Kidney epithelial cell (primary cell): ENCODE measurements around the gene SMARCA4. TPM values are rescaled to one million over a fixed set of nuclear protein-coding genes. Genes with fewer than 3 reads are reported as not detected.
"Not testable (repeated sequence)": the region's sequence is repeated elsewhere in the genome, so short reads cannot be mapped to it uniquely, and the experiment has no call there.

ENCODE experiments used
- DNase-seq: peaks from one replicate; pipeline ENCODE4 v3.0.0-alpha.2; 2010; ENCODE audit warnings: low read depth
- H3K27me3 ChIP-seq: 2 replicates; pipeline ENCODE4 v1.6.0; 2011; ENCODE audit warnings: low read length; ENCODE audit not compliant: control insufficient read depth, insufficient read depth
- H3K36me3 ChIP-seq: 2 replicates; pipeline ENCODE4 v1.5.1; 2011; ENCODE audit warnings: low read length; ENCODE audit not compliant: control insufficient read depth, insufficient read depth
- H3K4me3 ChIP-seq: 2 replicates; pipeline ENCODE4 v1.5.1; 2011; ENCODE audit warnings: low read depth, mild to moderate bottlenecking, control low read depth, low read length
- total RNA-seq: library from RNA; depleted of rRNA; stranded (reverse); fragments of >200 nt; gene quantifications from 2 replicates; pipeline ENCODE4 v1.2.3, GENCODE V29; 2015
- TF ChIP-seq, protein P1 (sequence below): IDR thresholded peaks from 2 replicates; pipeline ENCODE4 v1.5.1; 2011; ENCODE audit warnings: mild to moderate bottlenecking, moderate library complexity, low read length, control low read depth, inconsistent platforms; ENCODE audit not compliant: insufficient read depth, poor library complexity, severe bottlenecking

The SMARCA4 gene
- total RNA-seq, 1 donor from 2014 or later: 124 TPM

DNA sequence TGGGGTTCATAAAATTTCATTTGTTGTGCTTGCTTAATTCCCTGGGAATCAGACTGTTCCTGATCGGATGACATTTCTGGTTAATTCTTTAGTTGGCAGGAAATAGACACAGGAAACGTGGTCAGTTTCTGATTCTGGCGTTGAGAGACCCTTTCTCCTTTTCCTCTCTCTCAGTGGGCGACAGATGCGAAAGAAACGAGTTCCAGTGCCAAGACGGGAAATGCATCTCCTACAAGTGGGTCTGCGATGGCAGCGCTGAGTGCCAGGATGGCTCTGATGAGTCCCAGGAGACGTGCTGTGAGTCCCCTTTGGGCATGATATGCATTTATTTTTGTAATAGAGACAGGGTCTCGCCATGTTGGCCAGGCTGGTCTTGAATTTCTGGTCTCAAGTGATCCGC is 139.2 kb downstream of the SMARCA4 start:
- no peak for DNase-seq
- TF ChIP-seq, protein P1, sequence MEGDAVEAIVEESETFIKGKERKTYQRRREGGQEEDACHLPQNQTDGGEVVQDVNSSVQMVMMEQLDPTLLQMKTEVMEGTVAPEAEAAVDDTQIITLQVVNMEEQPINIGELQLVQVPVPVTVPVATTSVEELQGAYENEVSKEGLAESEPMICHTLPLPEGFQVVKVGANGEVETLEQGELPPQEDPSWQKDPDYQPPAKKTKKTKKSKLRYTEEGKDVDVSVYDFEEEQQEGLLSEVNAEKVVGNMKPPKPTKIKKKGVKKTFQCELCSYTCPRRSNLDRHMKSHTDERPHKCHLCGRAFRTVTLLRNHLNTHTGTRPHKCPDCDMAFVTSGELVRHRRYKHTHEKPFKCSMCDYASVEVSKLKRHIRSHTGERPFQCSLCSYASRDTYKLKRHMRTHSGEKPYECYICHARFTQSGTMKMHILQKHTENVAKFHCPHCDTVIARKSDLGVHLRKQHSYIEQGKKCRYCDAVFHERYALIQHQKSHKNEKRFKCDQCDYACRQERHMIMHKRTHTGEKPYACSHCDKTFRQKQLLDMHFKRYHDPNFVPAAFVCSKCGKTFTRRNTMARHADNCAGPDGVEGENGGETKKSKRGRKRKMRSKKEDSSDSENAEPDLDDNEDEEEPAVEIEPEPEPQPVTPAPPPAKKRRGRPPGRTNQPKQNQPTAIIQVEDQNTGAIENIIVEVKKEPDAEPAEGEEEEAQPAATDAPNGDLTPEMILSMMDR: no peak
- Histone ChIP-seq H3K4me3 (no peak overlapping the region), H3K27me3 (no peaks in the 10 kb centered on the region), H3K36me3 (peaks cover 8% of the 10 kb centered on the region)

DNA sequence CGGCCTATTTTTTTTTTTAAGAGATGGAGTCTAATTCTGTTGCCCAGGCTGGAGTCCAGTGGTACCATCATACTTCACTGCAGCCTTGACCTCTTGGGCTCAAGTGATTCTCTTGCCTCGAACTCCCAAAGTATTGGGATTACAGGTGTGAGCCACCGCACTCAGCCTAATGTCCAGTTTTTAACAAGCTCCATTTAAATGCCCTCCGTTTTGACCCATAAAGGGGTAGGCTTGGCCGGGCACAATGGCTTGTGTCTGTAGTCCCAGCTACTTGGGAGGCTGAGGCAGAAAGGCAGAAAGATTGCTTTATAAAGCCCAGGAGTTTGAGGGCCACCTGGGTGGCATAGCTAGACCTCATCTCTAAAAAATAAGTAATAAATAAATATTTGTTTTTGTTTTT is 140.2 kb downstream of the SMARCA4 start:
- Histone ChIP-seq H3K36me3 (peaks cover 8% of the 10 kb centered on the region), H3K27me3 (no peaks in the 10 kb centered on the region), H3K4me3 (no peak overlapping the region)
- DNase-seq: no peak
- TF ChIP-seq, protein P1: no peak

DNA sequence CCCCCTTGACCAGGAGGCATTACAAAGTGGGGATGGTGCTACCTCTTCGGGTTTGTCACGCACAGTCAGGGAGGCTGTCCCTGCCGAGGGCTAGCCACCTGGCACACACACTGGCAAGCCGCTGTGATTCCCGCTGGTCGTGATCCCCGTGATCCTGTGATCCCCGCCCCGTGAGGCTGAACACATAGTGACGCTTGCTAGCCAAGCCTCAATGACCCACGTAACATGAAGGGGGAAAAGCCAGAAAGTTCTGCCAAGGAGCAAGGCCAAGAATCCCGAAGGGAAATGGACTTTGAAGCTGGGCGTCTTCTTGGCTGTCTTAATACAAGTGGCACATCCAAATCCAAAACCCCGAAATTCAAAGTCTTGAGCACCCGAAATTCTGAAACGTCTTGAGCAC is 142.1 kb downstream of the SMARCA4 start:
- no peak overlapping the region for H3K4me3 ChIP-seq
- H3K27me3 ChIP-seq: no peaks in the 10 kb centered on the region
- H3K36me3 ChIP-seq: peaks cover 14% of the 10 kb centered on the region
- TF ChIP-seq, protein P1: no peak
- DNase-seq: no peak

DNA sequence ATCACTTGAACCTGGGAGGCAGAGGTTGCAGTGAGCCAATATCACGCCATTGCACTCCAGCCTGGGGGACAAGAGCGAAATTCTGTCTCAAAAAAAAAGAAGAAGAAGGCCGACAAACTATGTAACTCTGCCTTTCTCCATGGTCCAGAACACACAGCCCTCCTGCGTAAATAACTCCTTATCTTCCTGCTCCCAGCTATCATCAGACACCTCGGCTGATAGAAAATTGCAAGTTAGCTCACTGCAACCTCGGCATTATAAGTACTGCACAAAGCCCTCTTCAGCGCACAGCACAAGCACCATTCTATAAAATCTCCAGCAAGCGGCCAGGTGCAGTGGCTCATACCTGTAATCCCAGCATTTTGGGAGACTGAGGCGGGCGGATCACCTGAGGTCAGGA is 142.8 kb downstream of the SMARCA4 start:
- peaks cover 16% of the 10 kb centered on the region for H3K36me3 ChIP-seq
- not testable (repeated sequence) for H3K4me3 ChIP-seq, H3K27me3 ChIP-seq, DNase-seq

DNA sequence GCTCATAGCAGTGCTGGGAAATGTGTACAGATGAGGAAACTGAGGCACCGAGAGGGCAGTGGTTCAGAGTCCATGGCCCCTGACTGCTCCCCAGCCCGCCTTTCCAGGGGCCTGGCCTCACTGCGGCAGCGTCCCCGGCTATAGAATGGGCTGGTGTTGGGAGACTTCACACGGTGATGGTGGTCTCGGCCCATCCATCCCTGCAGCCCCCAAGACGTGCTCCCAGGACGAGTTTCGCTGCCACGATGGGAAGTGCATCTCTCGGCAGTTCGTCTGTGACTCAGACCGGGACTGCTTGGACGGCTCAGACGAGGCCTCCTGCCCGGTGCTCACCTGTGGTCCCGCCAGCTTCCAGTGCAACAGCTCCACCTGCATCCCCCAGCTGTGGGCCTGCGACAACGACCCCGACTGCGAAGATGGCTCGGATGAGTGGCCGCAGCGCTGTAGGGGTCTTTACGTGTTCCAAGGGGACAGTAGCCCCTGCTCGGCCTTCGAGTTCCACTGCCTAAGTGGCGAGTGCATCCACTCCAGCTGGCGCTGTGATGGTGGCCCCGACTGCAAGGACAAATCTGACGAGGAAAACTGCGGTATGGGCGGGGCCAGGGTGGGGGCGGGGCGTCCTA is 144.3 kb downstream of the SMARCA4 start:
- H3K36me3 ChIP-seq: peaks cover 17% of the 10 kb centered on the region
- no peak for DNase-seq
- TF ChIP-seq, protein P1: no peak
- H3K4me3 ChIP-seq: no peak overlapping the region
- H3K27me3 ChIP-seq: no peaks in the 10 kb centered on the region

DNA sequence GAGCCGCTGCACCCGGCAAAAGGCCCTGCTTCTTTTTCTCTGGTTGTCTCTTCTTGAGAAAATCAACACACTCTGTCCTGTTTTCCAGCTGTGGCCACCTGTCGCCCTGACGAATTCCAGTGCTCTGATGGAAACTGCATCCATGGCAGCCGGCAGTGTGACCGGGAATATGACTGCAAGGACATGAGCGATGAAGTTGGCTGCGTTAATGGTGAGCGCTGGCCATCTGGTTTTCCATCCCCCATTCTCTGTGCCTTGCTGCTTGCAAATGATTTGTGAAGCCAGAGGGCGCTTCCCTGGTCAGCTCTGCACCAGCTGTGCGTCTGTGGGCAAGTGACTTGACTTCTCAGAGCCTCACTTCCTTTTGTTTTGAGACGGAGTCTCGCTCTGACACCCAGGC is 145.6 kb downstream of the SMARCA4 start:
- Histone ChIP-seq H3K27me3 (no peaks in the 10 kb centered on the region), H3K4me3 (no peak overlapping the region), H3K36me3 (peaks cover 18% of the 10 kb centered on the region)
- no peak for DNase-seq
- TF ChIP-seq, protein P1: no peak
